Hematopoietic multipotent progenitor cell (in vitro differentiated cells): Measurements from ENCODE around the gene ZC3H15. TPM values are rescaled to one million over a fixed set of nuclear protein-coding genes. Genes with fewer than 3 reads are reported as not detected.
"Not testable (repeated sequence)": the region's sequence is repeated elsewhere in the genome, so short reads cannot be mapped to it uniquely, and the experiment has no call there.

ENCODE experiments used
- DNase-seq, 3 donors: peaks; one replicate each; pipeline ENCODE4 v3.0.0-alpha.2; 2011 to 2015; ENCODE audit warnings: low read depth in 2 of 3, low spot score in 2 of 3
- total RNA-seq: library from RNA; depleted of rRNA; stranded (reverse); fragments of >200 nt; gene quantifications from one replicate; pipeline ENCODE4 v1.2.3, GENCODE V29; 2012

The ZC3H15 gene
- 16.4 TPM for total RNA-seq

DNA sequence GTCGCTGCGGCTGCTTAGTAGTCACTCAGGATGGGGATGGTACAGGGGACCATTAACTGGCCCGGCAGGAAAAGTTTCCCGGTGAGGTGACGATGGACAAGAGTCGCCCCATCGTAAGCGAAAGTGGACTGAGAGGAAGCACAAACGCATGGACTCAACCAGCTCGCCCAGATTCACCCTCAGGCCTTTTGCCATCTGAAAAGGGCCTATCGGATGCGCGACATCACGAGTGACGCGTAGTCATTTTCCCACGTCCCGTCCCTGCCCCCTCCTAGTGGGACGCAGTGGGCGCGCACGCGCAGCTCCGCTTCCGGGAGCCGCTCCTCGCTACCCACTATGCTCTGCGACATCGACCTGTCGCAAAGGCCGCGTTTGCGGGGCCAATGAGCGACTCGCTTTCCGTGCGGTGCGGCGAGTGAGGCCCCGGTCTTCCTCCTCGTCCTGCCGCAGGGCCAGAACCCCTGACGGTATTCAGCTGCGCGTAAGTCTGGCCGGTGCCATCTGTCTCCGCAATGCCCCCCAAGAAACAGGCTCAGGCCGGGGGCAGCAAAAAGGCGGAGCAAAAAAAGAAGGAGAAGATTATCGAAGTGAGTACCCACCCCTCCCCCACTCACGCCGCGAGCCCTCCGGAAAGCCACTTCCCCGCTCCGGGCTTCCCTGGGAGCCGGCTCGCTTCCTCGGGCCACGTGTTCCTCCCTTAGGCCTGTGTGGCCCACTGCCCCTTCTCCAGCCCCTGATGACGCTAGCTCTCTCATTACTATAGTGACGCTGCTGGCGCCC, at the start of gene ZC3H15:
Gene ZC3H15 (plus strand): TSS at position 390 of the 780 bp plus-strand sequence. CDS start 123 bp downstream, at position 513.
- peak; percentile 94 to 99 (median 99) for DNase-seq

DNA sequence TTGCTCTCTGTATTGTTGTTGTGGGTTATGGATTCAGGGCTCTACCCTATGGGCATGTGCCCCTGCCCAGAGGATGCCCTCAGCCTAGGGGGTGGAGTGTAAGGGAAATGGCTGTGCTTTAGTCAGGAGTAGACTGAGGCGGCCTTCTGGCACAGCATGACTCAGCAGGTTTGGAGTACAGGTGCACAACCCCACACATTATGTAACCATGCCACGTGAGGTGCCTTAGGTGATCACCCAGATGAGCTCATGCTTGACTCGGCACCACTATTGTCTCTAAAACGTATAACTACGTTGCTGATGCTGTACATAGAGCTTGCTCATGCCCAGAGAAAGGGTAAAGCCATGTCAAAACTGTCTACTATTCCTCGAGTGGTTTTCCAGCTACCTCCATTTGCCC, 48.3 kb upstream of the ZC3H15 start:
- no peak for DNase-seq

- peak in 1 of 3 donors; percentile 37 for DNase-seq
Observed at GRCh38 chr2:186439673-186440095, 46.4 kb upstream of the ZC3H15 start.

- peak in 2 of 3 donors; percentile 11 to 26 for DNase-seq
Observed at GRCh38 chr2:186440506-186440905, 45.6 kb upstream of the ZC3H15 start.

- DNase-seq = no peak
Observed at GRCh38 chr2:186442885-186443284, 43.2 kb upstream of the ZC3H15 start.

GRCh38 chr2:186443851-186444250, 42.2 kb upstream of the ZC3H15 start:
- no peak for DNase-seq

- no peak for DNase-seq
Observed at GRCh38 chr2:186445506-186445905, 40.6 kb upstream of the ZC3H15 start.

DNA sequence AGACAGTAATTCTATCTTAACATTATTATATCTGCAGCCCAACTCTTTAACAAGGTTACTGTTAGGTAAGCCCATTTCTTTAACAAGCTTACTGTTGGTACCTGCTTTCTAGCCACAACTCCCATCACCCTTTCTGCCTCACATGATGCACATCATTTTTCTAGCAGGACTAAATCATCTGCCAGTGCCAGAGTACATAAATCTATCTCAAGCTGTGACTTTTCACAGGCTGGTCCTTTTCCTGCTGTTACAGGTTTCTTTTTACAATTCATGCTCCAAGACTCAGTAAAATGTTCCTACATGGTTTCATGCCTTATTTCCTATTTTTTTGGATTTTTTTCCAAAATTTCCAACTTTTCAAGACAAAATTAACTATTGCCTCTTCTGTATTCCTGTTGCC, 30.4 kb upstream of the ZC3H15 start:
- DNase-seq = no peak

DNA sequence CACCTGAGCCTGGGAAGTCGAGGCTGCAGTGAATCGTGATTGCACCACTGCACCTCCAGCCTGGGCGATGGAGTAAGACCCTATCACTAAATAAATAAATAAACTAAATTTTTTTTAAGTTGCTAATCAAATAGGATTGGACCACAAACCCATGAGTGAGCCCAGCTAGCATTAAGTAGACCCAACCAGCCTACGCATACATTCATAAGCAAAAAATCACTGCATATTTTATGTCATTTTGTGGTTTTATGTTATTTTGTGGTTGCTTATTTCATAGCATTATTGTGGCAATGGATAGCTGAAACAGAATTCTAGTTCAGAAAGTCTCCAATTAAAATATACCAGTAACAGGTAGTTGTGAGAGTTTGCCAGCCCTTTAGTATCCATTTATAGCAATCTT, 29.1 kb upstream of the ZC3H15 start:
- no peak for DNase-seq

DNA sequence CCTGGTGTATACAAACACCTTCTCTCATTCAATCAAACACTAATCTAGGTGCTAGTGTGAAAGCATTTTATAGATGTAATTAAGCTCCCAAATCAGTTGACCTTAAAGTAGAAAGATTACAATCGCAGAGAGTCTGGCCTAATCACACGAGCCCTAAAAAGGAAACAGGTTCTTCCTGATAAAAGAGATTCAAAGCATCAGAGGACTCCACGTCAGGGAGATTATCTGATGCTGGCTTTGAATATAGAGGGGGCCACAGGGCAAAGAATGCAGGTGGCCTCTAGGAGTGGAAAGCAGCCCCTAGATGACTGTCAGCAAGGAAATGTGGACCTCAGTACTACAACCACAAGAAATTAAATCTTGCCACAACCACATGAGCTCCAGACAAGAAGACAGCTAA, 28.2 kb upstream of the ZC3H15 start:
- peak in 1 of 3 donors; percentile 36 for DNase-seq

- peak in 1 of 3 donors; percentile 65 for DNase-seq
Observed at GRCh38 chr2:186459009-186459408, 27.1 kb upstream of the ZC3H15 start.

DNA sequence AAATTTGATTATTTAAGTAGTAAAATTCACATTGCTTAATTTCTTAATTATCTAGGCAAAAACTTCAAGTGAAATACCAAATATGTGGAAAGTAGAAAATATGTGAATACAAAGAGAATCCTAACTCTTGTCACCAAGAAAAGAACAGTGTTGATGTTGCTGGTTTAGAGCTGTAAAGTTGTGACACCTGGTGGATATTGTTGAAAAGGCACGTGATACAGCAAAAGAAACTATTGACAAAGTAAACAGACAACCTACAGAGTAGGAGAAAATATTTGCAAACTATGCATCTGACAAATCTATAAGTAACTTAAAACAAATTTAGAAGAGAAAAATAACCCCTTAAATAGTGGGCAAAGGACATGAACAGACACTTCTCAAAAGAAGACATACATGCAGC, 25.6 kb upstream of the ZC3H15 start:
- DNase-seq = peak in 1 of 3 donors; percentile 57

DNA sequence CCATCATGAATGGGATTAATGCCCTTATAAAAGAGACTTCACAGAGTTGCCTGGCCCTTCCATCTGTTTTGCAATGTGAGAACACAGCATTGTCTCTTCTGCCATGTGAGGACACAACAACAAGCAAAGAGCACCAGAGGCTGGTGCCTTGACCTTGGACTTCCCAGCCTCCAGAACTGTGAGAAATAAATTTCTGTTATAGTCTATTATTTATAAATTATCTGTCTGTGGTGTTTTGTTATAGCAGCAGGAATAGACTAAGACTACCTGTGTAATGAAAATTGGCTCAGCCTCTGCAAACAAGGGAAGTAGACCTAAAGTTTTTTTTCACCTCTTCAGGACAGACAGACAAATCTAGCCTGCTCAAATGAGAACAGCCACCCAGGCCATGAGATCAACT, 19.3 kb upstream of the ZC3H15 start:
- DNase-seq = no peak

DNA sequence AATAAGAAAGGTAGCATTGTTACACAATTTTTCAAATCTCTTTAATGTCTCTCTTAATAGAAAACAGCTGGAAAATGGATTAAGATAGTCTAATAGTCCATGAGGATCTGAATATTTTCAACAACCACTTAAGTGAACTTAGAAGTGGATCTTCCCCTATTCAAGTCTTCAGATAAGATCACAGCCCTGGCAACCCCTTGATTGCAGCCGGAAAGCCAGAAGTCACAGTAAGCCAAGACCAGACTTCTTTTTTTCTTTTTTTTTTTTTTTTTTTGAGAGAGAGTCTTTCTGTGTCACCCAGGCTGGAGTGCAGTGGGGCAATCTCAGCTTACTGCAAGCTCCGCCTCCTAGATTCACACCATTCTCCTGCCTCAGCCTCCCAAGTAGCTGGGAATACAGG, 18.6 kb upstream of the ZC3H15 start:
- no peak for DNase-seq

DNA sequence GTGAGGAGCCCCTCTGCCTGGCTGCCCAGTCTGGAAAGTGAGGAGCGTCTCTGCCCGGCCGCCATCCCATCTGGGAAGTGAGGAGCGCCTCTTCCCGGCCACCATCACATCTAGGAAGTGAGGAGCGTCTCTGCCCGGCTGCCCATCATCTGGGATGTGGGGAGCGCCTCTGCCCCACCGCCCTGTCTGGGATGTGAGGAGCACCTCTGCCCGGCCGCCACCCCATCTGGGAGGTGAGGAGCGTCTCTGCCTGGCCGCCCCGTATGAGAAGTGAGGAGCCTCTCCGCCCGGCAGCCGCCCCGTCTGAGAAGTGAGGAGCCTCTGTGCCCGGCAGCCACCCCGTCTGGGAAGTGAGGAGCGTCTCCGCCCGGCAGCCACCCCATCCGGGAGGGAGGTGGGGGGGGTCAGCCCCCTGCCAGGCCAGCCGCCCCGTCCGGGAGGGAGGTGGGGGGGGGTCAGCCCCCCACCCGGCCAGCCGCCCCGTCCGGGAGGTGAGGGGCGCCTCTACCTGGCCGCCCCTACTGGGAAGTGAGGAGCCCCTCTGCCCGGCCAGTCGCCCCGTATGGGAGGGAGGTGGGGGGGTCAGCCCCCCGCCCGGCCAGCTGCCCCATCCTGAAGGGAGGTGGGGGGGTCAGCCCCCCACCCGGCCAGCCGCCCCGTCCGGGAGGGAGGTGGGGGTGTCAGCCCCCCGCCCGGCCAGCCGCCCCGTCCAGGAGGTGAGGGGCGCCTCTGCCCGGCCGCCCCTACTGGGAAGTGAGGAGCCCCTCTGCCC, 13.2 kb upstream of the ZC3H15 start:
- not testable (repeated sequence) for DNase-seq

DNA sequence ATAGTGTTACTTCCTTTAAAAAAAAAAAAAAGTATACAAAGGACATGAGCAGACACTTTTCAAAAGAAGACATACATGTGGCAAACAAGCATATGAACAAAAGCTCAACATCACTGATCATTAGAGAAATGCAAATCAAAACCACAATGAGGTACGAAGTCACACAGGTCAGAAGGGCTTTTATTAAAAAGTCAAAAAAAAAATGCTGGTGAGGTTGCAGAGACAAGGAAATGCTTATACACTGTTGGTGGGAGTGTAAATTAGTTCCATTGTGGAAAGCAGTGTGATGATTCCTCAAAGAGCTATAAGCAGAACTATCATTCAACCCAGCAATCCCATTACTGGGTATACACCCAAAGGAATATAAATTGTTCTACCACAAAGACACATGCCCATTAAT, 11.8 kb upstream of the ZC3H15 start:
- not testable (repeated sequence) for DNase-seq

GRCh38 chr2:186477790-186478189, 8.3 kb upstream of the ZC3H15 start:
- no peak for DNase-seq

DNA sequence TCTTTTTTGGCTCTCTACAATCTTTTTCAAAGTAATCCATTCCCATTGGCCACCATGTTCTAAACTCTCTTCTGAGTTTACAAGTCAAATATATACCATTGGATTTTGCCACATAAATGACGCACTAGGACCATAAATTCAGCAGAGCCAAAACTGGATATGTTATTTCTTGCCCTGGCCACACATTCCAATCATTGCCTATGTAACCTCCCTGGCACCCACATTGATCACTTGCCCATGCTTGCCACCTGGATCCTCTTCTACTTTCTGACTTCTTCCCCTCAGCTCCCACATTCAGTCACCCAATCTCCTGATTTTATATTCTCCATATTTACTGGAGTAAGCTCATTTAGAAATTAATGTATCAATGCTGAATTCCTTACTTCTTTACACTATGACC, 5.1 kb upstream of the ZC3H15 start:
- DNase-seq = no peak

- peak in 1 of 3 donors; percentile 21 for DNase-seq
Observed at GRCh38 chr2:186484062-186484735, 1.9 kb upstream of the ZC3H15 start.

DNA sequence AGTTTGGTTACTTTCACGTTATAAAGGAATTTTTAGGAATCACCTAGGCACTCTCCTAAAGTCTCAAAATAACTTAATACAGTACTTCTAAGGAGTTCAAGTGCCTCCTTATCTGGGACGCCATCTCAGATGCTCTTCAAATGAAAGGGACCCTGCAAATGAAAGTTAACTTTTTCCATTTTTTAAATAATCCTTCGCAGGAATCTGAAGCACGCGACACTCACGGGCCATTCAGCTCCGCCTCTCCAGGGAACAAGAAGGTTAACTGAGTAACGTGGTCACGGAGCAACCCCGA, 537 bp upstream of the ZC3H15 start:
- peak in 1 of 3 donors; percentile 17 for DNase-seq
